ENCODE results near the gene TPST1. TPM values are rescaled to one million over a fixed set of nuclear protein-coding genes. Genes with fewer than 3 reads are reported as not detected.

The TPST1 gene
- total RNA-seq, 1 experiment from 2014 or later, result 14.9 TPM

DNA sequence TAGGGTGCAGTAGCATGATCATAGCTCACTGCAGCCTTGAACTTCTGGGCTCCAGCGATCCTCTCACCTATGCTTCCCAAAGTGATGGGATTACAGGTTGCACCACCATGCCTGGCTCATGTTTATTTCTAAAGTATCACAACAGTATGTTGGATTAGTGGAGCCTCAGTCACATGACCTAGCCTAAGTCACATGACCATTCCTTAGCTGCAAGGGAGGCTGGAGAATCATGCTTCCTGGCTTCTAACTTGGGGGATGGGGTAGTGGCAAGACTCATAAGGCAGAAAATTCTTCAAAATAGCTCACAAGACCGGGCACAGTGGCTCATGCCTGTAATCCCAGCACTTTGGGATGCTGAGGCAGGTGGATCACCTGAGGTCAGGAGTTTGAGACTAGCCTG, 26.9 kb upstream of the TPST1 start:
- intact Hi-C loops (cut with micrococcal nuclease; ENCODE audit: unreplicated experiment), result no loop called here
- no peak for DNase-seq
- H3K4me1 ChIP-seq (replicated peaks; ENCODE audit: insufficient read depth), result no peaks in the 10 kb centered on the region
- H3K27ac ChIP-seq, result no peak overlapping the region
- BruUV-seq (replicated peaks), result no TSS peak
- TF ChIP-seq, protein P1, sequence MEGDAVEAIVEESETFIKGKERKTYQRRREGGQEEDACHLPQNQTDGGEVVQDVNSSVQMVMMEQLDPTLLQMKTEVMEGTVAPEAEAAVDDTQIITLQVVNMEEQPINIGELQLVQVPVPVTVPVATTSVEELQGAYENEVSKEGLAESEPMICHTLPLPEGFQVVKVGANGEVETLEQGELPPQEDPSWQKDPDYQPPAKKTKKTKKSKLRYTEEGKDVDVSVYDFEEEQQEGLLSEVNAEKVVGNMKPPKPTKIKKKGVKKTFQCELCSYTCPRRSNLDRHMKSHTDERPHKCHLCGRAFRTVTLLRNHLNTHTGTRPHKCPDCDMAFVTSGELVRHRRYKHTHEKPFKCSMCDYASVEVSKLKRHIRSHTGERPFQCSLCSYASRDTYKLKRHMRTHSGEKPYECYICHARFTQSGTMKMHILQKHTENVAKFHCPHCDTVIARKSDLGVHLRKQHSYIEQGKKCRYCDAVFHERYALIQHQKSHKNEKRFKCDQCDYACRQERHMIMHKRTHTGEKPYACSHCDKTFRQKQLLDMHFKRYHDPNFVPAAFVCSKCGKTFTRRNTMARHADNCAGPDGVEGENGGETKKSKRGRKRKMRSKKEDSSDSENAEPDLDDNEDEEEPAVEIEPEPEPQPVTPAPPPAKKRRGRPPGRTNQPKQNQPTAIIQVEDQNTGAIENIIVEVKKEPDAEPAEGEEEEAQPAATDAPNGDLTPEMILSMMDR (conservative IDR thresholded peaks at IDR 0.05), result no peak
- TF ChIP-seq EZH2 (IDR thresholded peaks at IDR 0.05; ENCODE audit: low read depth), result no peak
- H3K9me2 ChIP-seq (ENCODE audit: insufficient read depth), result no peaks in the 10 kb centered on the region
- no peak overlapping the region for H3K4me3 ChIP-seq
- no peaks in the 10 kb centered on the region for H3K36me3 ChIP-seq (ENCODE audit: low read depth)
- ChIA-PET POLR2A (ENCODE audit: unreplicated experiment) (no interaction called here), CTCF (no interaction called here)
- H3F3A ChIP-seq (ENCODE audit: insufficient read depth, low read depth), result no peaks in the 10 kb centered on the region
- H4K20me1 ChIP-seq (ENCODE audit: insufficient read depth), result no peaks in the 10 kb centered on the region
- H3K27me3 ChIP-seq (ENCODE audit: insufficient read depth, low read depth), result no peaks in the 10 kb centered on the region
- no peaks in the 10 kb centered on the region for H3K79me2 ChIP-seq (ENCODE audit: low read depth)
- no peaks in the 10 kb centered on the region for H3K9me3 ChIP-seq (ENCODE audit: insufficient read depth, low read depth)
- H3K4me2 ChIP-seq, result no peak overlapping the region
- no peak overlapping the region for H2AFZ ChIP-seq

DNA sequence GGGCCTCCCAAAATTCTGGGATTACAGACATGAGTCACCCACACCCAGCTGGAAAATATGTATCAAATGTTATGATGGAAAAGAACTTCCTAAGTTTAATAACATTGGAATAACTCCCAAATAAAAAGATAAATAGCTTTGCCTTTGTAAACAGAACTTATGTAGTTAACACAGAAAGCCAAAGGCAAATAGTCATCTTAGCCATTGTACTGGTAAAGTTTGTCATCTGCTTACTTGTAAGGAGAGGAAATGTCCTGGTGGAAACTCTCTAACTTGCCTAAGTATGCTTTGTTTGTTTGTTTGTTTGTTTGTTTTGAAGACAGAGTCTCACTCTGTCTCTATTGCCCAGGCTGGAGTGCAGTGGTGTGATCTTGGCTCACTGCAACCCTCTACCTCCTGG, 23.8 kb upstream of the TPST1 start:
- Histone ChIP-seq H3K4me1 (replicated peaks; ENCODE audit: insufficient read depth) (no peaks in the 10 kb centered on the region), H3K27me3 (ENCODE audit: insufficient read depth, low read depth) (no peaks in the 10 kb centered on the region), H3K79me2 (ENCODE audit: low read depth) (no peaks in the 10 kb centered on the region), H2AFZ (no peak overlapping the region), H3K4me3 (no peak overlapping the region), H3K9me2 (ENCODE audit: insufficient read depth) (no peaks in the 10 kb centered on the region), H3K4me2 (no peak overlapping the region), H3K36me3 (ENCODE audit: low read depth) (no peaks in the 10 kb centered on the region), H3K9me3 (ENCODE audit: insufficient read depth, low read depth) (no peaks in the 10 kb centered on the region), H4K20me1 (ENCODE audit: insufficient read depth) (no peaks in the 10 kb centered on the region), H3F3A (ENCODE audit: insufficient read depth, low read depth) (no peaks in the 10 kb centered on the region), H3K27ac (no peak overlapping the region)
- DNase-seq, result no peak
- no peak for TF ChIP-seq EZH2 (IDR thresholded peaks at IDR 0.05; ENCODE audit: low read depth)
- TF ChIP-seq, protein P1 (conservative IDR thresholded peaks at IDR 0.05), result no peak
- BruUV-seq (replicated peaks), result no TSS peak
- intact Hi-C loops (cut with micrococcal nuclease; ENCODE audit: unreplicated experiment), result no loop called here
- POLR2A ChIA-PET (ENCODE audit: unreplicated experiment), result no interaction called here
- CTCF ChIA-PET, result no interaction called here

DNA sequence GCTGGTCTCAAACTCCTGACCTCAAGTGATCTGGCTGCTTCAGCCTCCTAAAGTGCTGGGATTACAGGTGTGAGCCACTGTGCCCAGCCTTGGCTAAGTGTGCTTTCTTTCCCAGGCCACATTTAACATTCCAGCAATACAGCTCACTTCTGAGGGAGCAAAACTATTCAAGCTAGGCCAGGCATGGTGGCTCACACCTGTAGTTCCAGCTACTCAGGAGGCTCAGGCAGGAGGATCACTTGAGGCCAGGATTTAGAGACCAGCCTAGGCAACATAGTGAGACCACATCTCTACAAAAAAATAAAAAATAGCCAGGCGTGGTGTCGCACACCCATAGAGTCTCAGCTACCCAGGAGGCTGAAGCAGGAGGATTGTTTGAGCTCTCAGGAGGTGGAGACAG, 23.3 kb upstream of the TPST1 start:
- no peak for DNase-seq
- no peak overlapping the region for H3K27ac ChIP-seq
- ChIA-PET CTCF (no interaction called here), POLR2A (ENCODE audit: unreplicated experiment) (no interaction called here)
- H3K79me2 ChIP-seq (ENCODE audit: low read depth), result no peaks in the 10 kb centered on the region
- H2AFZ ChIP-seq, result no peak overlapping the region
- no peak overlapping the region for H3K4me3 ChIP-seq
- no peaks in the 10 kb centered on the region for H3K9me3 ChIP-seq (ENCODE audit: insufficient read depth, low read depth)
- intact Hi-C loops (cut with micrococcal nuclease; ENCODE audit: unreplicated experiment), result no loop called here
- H3K4me2 ChIP-seq, result no peak overlapping the region
- no TSS peak for BruUV-seq (replicated peaks)
- no peaks in the 10 kb centered on the region for H3F3A ChIP-seq (ENCODE audit: insufficient read depth, low read depth)
- H4K20me1 ChIP-seq (ENCODE audit: insufficient read depth), result no peaks in the 10 kb centered on the region
- H3K27me3 ChIP-seq (ENCODE audit: insufficient read depth, low read depth), result no peaks in the 10 kb centered on the region
- H3K9me2 ChIP-seq (ENCODE audit: insufficient read depth), result no peaks in the 10 kb centered on the region
- TF ChIP-seq, protein P1 (conservative IDR thresholded peaks at IDR 0.05), result no peak
- no peaks in the 10 kb centered on the region for H3K4me1 ChIP-seq (replicated peaks; ENCODE audit: insufficient read depth)
- no peaks in the 10 kb centered on the region for H3K36me3 ChIP-seq (ENCODE audit: low read depth)

Data from PC-9 (cell line).